ENCODE results near the gene CD300LG. TPM values are rescaled to one million over a fixed set of nuclear protein-coding genes. Genes with fewer than 3 reads are reported as not detected.

Gene CD300LG
- not detected in 2 replicates for total RNA-seq

GRCh38 chr17:43846963-43847371 lies at the start of gene CD300LG:
TSS of gene CD300LG (plus strand) at chr17:43847176. CDS start at chr17:43847217, 41 bp downstream.

GRCh38 chr17:43832976-43833829 lies 13.8 kb upstream of the CD300LG start, which contains the start of gene MPP3:
TSS of gene MPP3 (minus strand) at chr17:43833146. CDS start at chr17:43831906, 1,240 bp downstream.

GRCh38 chr17:43907425-43907981 lies 60.5 kb downstream of the CD300LG start, which contains the start of gene MPP2:
TSS of gene MPP2 (minus strand) at chr17:43907536. CDS start at chr17:43904460, 3,076 bp downstream.

Other genes with a start within 250 kb of the CD300LG start
- not detected in 2 replicates for gene MEOX1, start 185.3 kb upstream of the CD300LG start, total RNA-seq
- gene SOST, start 88.4 kb upstream of the CD300LG start, total RNA-seq, result not detected in 2 replicates
- 37.6 and 40.9 TPM in 2 replicates for gene DUSP3, start 68.2 kb upstream of the CD300LG start, total RNA-seq
- not detected in 2 replicates for gene CFAP97D1, start 66.7 kb upstream of the CD300LG start, total RNA-seq
- gene MPP3, start 14.0 kb upstream of the CD300LG start, total RNA-seq, result 2.9 and 3.5 TPM in 2 replicates
- 0.58 and 3.9 TPM in 2 replicates for gene MPP2, start 60.4 kb downstream of the CD300LG start, total RNA-seq
- not detected in 2 replicates for gene PPY, start 95.3 kb downstream of the CD300LG start, total RNA-seq
- gene PYY, start 106.8 kb downstream of the CD300LG start, total RNA-seq, result not detected in 2 replicates
- 10.1 and 10.8 TPM in 2 replicates for gene NAGS, start 157.4 kb downstream of the CD300LG start, total RNA-seq
- 78.2 and 83.9 TPM in 2 replicates for gene TMEM101, start 167.8 kb downstream of the CD300LG start, total RNA-seq
- gene LSM12, start 219.5 kb downstream of the CD300LG start, total RNA-seq, result 50.2 and 60.8 TPM in 2 replicates
- 44.8 and 57.4 TPM in 2 replicates for gene G6PC3, start 223.6 kb downstream of the CD300LG start, total RNA-seq

All from myometrial cell (primary cell).